T47D (cell line): ENCODE measurements around the gene OBI1.
"Not testable (repeated sequence)": the region's sequence is repeated elsewhere in the genome, so short reads cannot be mapped to it uniquely, and the experiment has no call there.

Experiments
- DNase-seq, 2 experiments: peaks; one replicate each; pipeline versions ENCODE4 v3.0.0 to v3.0.0-alpha.2; 2011 to 2012; ENCODE audit warnings: low read depth in 1 of 2, low spot score in 1 of 2
- JUND ChIP-seq: IDR thresholded peaks from 2 replicates; pipeline ENCODE4 v1.6.1; 2012; ENCODE audit warnings: low read depth
- in situ Hi-C: cut with HindIII; loops from 2 replicates; pipeline ENCODE4 v1.10.0; 2016; ENCODE audit warnings: low sequenced_read_pairs, low pct_unique_long_range_greater_than_20kb

Gene OBI1

DNA sequence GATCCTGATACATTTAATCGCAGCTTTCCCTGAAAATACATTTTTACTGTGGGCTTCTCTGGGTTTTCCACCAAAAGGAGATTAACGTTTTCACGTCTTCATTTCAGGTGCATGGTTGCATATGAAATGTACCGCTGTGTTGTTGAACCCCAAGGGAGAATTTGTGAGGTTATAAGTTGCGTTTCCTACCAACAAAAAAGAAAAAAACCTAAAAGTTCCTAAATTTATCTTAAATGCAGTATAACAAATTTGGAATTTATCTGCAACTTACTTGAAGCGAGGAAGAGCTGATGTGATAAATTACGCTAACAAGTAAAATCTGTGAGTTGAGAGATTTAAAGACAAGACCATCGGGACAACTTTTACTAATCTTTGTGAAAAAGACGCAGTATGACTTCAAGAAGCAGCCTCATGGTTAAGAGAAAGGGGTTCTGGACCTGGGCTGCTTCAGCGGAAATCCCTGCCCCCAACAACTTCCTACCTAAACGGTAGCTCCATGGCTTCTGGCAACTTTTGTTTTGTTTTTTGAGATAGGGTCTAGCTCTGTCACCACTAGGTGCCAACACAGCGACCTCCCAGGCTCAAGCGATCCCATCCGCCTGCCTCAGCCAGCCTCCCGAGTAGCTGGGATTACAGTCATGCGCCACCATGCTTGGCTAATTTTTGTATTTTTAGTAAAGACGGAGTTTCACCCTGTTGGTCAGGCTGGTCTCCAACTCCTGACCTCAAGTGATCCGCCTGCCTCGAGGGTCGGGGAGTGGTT, 958 bp upstream of the OBI1 start:
- DNase-seq: no peak
- TF ChIP-seq JUND: no peak
- in situ Hi-C loops: no loop called here

DNA sequence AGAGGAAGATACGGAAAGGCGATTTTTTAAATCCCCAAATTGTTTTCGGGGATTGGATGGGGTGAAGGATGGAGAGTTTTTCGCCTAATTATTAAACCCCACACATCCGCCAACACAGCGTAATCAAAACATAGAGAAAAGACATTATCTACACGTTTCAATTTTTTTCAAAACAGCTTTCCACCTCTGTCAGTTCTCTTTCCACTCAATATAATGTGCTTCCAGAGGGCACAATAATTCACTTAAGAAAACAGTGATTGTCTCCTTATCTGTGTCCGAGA, 435 bp upstream of the OBI1 start:
- no peak for TF ChIP-seq JUND
- no peak for DNase-seq
- in situ Hi-C loops: no loop called here

DNA sequence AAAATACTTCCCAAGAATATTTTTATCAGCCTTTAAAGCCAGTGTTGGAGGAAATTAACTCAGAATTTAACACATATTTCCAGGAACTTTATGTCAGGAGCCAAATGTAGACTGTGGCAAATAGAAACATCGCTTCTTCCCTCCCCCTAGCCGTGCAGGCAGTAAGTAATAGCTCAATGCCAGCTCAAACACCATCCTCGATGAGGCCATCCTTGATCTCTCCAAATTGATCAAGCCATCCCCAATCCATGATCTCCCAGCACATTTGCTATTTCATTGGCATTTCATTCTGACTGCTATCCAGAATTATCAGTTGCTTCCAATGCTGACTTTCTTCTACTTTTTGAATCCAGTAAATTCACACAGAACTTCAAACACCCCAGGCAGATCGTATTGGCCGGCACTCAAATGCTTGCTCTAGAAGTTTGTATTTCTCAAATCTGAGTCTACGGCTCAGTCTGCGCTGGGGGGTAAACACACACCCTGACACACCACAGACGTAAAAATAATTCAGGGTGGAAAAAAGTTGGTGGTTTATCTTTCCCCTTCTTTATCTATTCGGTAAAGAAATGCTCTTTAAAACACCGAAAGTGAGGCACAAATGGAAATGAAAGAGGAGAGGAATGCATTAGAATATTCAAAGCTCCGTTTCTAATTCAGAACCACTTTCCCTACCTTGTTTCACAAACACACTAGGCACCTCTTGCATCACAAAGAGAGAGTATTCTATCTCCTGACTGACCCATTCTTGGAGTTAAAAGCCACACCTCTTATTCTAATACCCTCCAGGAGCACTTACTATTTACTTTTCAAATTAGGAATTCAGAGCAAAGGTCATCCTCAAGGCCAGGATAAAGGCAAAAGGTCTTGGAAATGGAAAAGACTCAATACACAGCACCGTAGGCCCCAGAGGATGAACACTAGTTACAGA, 991 bp downstream of the OBI1 start:
- TF ChIP-seq JUND: no peak
- DNase-seq: peak in 1 of 2 experiments; percentile 10
- in situ Hi-C loops: no loop called here

GRCh38 chr13:78655906-78656305, 3.0 kb downstream of the OBI1 start:
- no peak for DNase-seq
- TF ChIP-seq JUND: no peak
- in situ Hi-C loops: no loop called here

- DNase-seq: no peak
- in situ Hi-C loops: no loop called here
- no peak for TF ChIP-seq JUND
These were observed 3.9 kb downstream of the OBI1 start for GRCh38 chr13:78655007-78655406.

- in situ Hi-C loops: no loop called here
- no peak for TF ChIP-seq JUND
- no peak for DNase-seq
These were observed 6.3 kb downstream of the OBI1 start for GRCh38 chr13:78652651-78653050.

- no peak for DNase-seq
- TF ChIP-seq JUND: no peak
- in situ Hi-C loops: no loop called here
These were observed 8.3 kb downstream of the OBI1 start for GRCh38 chr13:78650717-78651083.

GRCh38 chr13:78649997-78650716, 8.8 kb downstream of the OBI1 start:
- DNase-seq: no peak
- in situ Hi-C loops: no loop called here

DNA sequence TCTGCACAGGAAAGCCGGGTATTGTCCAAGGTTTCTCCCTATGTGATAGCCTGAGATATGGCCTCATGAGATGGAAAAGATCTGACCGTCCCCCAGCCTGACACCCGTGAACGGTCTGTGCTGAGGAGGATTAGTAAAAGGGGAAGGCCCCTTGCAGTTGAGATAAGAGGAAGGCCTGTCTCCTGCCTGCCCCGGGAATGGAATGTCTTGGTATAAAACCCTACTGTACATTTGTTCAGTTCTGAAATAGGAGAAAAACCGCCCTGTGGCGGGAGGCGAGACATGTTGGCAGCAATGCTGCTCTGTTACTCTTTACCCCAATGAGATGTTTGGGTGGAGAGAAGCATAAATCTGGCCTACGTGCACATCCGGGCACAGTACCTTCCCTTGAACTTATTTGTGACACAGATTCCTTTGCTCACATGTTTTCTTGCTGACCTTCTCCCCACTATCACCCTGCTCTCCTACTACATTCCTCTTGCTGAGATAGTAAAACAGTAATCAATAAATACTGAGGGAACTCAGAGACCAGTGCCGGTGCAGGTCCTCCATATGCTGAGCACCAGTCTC, 11.8 kb downstream of the OBI1 start:
- DNase-seq, in situ Hi-C loops: not testable (repeated sequence)

More at GRCh38 chr13:78649997-78650716, 8.8 kb downstream of the OBI1 start:
- no peak for TF ChIP-seq JUND

GRCh38 chr13:78638216-78638615, 20.7 kb downstream of the OBI1 start:
- DNase-seq: no peak
- no peak for TF ChIP-seq JUND
- in situ Hi-C loops: no loop called here

DNA sequence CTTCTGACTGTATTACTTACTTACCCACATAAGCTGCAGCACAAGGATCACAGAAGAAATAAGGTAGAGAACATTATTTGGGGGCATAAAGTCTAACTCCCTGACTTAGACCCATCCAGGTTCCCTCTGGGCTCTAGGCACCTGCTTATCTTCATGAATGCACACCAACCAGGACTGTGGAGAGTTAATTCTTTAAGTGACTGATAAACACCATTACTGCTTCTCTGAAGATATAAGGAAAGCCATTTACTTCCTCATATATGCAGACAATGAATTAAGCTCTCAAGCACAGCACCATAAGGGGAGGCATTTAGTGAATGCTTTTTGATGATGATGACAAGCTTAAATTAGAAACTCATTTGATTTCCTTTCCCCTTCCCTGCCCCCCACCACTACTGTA, 22.5 kb downstream of the OBI1 start:
- no peak for TF ChIP-seq JUND
- in situ Hi-C loops: no loop called here
- DNase-seq: no peak

GRCh38 chr13:78632996-78633395, 26.0 kb downstream of the OBI1 start:
- no peak for TF ChIP-seq JUND
- in situ Hi-C loops: no loop called here
- DNase-seq: no peak
